Vagina (tissue), 2 donors: ENCODE measurements around the gene CPM. TPM values are rescaled to one million over a fixed set of nuclear protein-coding genes. Genes with fewer than 3 reads are reported as not detected.
"Not testable (repeated sequence)": the region's sequence is repeated elsewhere in the genome, so short reads cannot be mapped to it uniquely, and the experiment has no call there.

Source experiments
- DNase-seq, 2 donors: peaks; one replicate each; pipeline ENCODE4 v3.0.0-alpha.2; 2017; ENCODE audit errors: extremely low spot score in 2 of 2
- H3K27ac ChIP-seq: fragments of 200-600 bp; sonication (generic); one replicate; pipeline ENCODE4 v1.5.1; 2019
- H3K27me3 ChIP-seq: fragments of 200-600 bp; sonication (generic); one replicate; pipeline ENCODE4 v1.5.1; 2019
- H3K36me3 ChIP-seq, 2 donors: fragments of 200-600 bp; sonication (generic); one replicate each; pipeline ENCODE4 v1.5.1; 2017 to 2019
- H3K4me1 ChIP-seq: fragments of 200-600 bp; sonication (generic); one replicate; pipeline ENCODE4 v1.5.1; 2019
- H3K4me3 ChIP-seq, 2 donors: fragments of 200-600 bp; sonication (generic); 1 replicate in 1 of 2; 2 replicates in 1 of 2; pipeline ENCODE4 v1.5.1; 2016 to 2019
- H3K9me3 ChIP-seq: fragments of 200-600 bp; sonication (generic); one replicate; pipeline ENCODE4 v1.5.1; 2019
- POLR2A ChIP-seq, 2 donors: fragments of 450-650 bp; IDR thresholded peaks; one replicate each; pipeline ENCODE4 v1.6.1; 2017; ENCODE audit warnings: antibody characterized with exemption in 2 of 2, mild to moderate bottlenecking in 2 of 2, moderate library complexity in 2 of 2
- POLR2AphosphoS5 ChIP-seq, 2 donors: sonication (generic); formaldehyde crosslinking; IDR thresholded peaks; one replicate each; pipeline ENCODE4 v1.9.0; 2017; ENCODE audit warnings: antibody characterized with exemption in 2 of 2, mild to moderate bottlenecking in 2 of 2, low read depth in 1 of 2; ENCODE audit not compliant: insufficient read depth in 1 of 2
- intact Hi-C: fragments of 100-400 bp; cut with DNase I; formaldehyde crosslinking; loops from one replicate; pipeline ENCODE4 v1.15.1; 2023
- total RNA-seq: library from RNA; depleted of rRNA; stranded (reverse); fragments of >200 nt; gene quantifications from one replicate; pipeline ENCODE4 v1.2.3, GENCODE V29; 2016
- TF ChIP-seq, protein P1 (sequence below), 3 experiments: fragments of 450-650 bp in 2 of 3; fragments of 200-600 bp in 1 of 3; sonication (generic) in 1 of 3; IDR thresholded peaks; one replicate each; pipeline ENCODE4 v1.5.1; 2017 to 2019; ENCODE audit warnings: antibody characterized with exemption in 3 of 3, mild to moderate bottlenecking in 2 of 3, moderate library complexity in 2 of 3

Gene CPM
- total RNA-seq, 1 donor from 2014 or later = 35.4 TPM

DNA sequence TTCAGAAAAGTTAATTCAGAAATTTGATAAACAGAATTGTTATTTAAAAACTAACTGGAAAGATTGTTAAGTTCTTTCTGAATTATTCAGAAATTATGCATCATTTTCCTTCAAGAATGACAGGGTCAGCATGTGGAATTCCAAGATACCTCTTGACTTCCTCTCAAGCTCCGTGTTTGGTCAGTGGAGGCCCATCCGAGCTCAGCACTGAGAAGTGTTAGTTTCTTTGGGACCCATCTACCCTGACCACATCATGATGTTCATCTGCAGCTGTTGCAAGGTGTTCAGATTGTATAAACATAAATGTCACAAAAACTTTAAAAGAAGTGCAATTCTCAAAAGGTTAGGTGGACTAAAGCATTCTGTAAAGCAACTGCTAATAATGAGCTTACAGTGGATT, 91.3 kb downstream of the CPM start:
- H3K4me3 ChIP-seq = no peak overlapping the region
- H3K27ac ChIP-seq = no peak overlapping the region
- H3K36me3 ChIP-seq = peaks cover 0 to 55% of the 10 kb centered on the region in 2 donors
- H3K4me1 ChIP-seq = no peaks in the 10 kb centered on the region
- TF ChIP-seq, protein P1, sequence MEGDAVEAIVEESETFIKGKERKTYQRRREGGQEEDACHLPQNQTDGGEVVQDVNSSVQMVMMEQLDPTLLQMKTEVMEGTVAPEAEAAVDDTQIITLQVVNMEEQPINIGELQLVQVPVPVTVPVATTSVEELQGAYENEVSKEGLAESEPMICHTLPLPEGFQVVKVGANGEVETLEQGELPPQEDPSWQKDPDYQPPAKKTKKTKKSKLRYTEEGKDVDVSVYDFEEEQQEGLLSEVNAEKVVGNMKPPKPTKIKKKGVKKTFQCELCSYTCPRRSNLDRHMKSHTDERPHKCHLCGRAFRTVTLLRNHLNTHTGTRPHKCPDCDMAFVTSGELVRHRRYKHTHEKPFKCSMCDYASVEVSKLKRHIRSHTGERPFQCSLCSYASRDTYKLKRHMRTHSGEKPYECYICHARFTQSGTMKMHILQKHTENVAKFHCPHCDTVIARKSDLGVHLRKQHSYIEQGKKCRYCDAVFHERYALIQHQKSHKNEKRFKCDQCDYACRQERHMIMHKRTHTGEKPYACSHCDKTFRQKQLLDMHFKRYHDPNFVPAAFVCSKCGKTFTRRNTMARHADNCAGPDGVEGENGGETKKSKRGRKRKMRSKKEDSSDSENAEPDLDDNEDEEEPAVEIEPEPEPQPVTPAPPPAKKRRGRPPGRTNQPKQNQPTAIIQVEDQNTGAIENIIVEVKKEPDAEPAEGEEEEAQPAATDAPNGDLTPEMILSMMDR (IDR thresholded peaks at IDR 0.05) = no peak
- TF ChIP-seq POLR2A (IDR thresholded peaks at IDR 0.05) (no peak), POLR2AphosphoS5 (IDR thresholded peaks at IDR 0.05; ENCODE audit: insufficient read depth in 1 of 2, low read depth in 1 of 2) (no peak)
- no peaks in the 10 kb centered on the region for H3K27me3 ChIP-seq
- intact Hi-C loops = no loop called here
- H3K9me3 ChIP-seq = no peaks in the 10 kb centered on the region
- DNase-seq = no peak

DNA sequence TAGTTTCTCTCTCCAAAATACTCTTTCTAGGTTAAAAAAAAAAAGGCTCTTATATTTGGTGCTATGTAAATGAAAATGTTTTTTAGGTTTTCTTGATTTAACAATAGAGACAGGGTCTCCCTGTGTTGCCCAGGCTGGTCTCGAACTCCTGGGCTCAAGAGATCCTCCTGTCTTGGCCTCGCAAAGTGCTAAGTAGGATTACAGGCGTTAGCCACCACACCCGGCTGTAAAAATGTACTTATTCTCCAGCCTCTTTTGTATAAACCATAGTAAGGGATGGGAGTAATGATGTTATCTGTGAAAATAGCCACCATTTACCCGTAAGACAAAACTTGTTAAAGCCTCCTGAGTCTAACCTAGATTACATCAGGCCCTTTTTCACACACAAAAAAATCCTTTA, 91.8 kb downstream of the CPM start:
- DNase-seq, H3K27me3 ChIP-seq, H3K9me3 ChIP-seq, H3K27ac ChIP-seq, H3K4me3 ChIP-seq, H3K4me1 ChIP-seq, intact Hi-C loops: not testable (repeated sequence)
- peaks cover 0 to 55% of the 10 kb centered on the region in 2 donors for H3K36me3 ChIP-seq

DNA sequence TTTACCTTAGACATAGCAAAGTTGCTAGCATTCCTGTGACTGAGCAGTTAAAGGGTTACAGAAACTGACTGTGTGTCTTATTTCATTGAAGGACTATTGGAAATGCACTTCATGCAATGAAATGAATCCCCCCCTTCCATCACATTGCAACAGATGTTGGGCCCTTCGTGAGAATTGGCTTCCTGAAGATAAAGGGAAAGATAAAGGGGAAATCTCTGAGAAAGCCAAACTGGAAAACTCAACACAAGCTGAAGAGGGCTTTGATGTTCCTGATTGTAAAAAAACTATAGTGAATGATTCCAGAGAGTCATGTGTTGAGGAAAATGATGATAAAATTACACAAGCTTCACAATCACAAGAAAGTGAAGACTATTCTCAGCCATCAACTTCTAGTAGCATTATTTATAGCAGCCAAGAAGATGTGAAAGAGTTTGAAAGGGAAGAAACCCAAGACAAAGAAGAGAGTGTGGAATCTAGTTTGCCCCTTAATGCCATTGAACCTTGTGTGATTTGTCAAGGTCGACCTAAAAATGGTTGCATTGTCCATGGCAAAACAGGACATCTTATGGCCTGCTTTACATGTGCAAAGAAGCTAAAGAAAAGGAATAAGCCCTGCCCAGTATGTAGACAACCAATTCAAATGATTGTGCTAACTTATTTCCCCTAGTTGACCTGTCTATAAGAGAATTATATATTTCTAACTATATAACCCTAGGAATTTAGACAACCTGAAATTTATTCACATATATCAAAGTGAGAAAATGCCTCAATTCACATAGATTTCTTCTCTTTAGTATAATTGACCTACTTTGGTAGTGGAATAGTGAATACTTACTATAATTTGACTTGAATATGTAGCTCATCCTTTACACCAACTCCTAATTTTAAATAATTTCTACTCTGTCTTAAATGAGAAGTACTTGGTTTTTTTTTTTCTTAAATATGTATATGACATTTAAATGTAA, 93.5 kb downstream of the CPM start:
- Histone ChIP-seq H3K4me1 (no peaks in the 10 kb centered on the region), H3K4me3 (no peak overlapping the region), H3K9me3 (no peaks in the 10 kb centered on the region), H3K36me3 (peaks cover 0 to 69% of the 10 kb centered on the region in 2 donors), H3K27me3 (no peaks in the 10 kb centered on the region), H3K27ac (no peak overlapping the region)
- no peak for DNase-seq
- TF ChIP-seq, protein P1 (IDR thresholded peaks at IDR 0.05) = no peak
- TF ChIP-seq POLR2AphosphoS5 (IDR thresholded peaks at IDR 0.05; ENCODE audit: insufficient read depth in 1 of 2, low read depth in 1 of 2) (no peak), POLR2A (IDR thresholded peaks at IDR 0.05) (no peak)
- intact Hi-C loops = no loop called here

DNA sequence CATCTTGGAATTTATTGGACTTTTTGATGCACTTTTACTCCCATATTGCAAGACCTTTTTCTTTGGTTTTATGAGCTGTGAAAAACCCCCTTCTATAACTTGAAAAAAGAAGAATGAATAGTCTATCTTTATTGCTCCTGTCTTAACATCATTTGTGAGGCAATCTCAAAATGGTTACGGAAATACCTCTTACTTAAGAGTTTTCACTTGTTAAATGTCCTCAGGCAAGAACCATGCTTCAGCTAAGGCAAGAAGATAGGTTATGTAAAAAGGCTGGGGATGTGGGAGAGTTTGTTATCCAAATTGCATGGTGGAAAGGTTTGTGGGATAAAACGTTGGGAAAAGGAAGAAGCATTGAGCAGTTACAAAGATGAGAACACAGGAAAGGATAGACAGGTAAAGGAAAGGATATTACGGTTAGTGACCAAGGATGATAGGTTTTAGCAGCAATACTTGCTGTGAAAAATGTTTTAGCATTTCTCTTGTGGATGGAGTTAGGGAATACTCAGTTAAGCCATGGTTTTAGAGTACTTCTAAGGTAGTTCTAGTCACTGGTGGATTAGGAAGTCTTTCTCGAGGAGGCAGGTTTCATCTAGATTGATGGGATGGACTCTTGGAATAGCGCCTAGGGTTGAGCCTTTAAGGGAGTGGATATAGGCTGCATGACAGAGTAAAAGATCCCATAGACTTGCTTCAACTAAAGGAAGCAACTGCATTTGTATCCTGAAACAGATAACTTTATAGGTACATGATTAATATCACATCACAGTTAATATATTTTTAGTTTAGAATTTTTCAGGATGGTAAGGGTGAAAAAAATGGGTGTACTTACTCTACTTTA, 94.7 kb downstream of the CPM start:
- H3K4me1 ChIP-seq = no peaks in the 10 kb centered on the region
- no peak overlapping the region for H3K27ac ChIP-seq
- peaks cover 0 to 80% of the 10 kb centered on the region in 2 donors for H3K36me3 ChIP-seq
- no peak for DNase-seq
- H3K27me3 ChIP-seq = no peaks in the 10 kb centered on the region
- no peak overlapping the region for H3K4me3 ChIP-seq
- TF ChIP-seq, protein P1 (IDR thresholded peaks at IDR 0.05) = no peak
- TF ChIP-seq POLR2AphosphoS5 (IDR thresholded peaks at IDR 0.05; ENCODE audit: insufficient read depth in 1 of 2, low read depth in 1 of 2) (no peak), POLR2A (IDR thresholded peaks at IDR 0.05) (no peak)
- no peaks in the 10 kb centered on the region for H3K9me3 ChIP-seq
- intact Hi-C loops = no loop called here

DNA sequence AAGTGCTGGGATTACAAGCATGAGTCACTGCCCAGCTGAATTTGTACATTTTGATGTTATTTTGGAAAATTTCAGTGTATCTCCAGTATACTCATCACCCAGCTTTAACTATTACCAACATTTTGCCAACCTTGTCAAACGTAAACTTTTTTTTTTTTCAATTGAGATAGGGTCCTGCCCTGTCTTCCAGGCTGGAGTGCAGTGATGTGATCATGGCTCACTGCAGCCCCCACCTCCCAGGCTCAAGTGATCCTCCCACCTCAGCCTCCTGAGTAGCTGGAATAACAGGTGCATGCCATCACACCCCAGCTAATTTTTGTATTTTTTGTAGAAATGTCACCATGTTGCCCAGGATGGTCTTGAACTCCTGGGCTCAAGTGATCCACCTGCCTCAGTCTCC, 95.8 kb downstream of the CPM start:
- no peak for DNase-seq
- Histone ChIP-seq H3K4me3 (no peak overlapping the region), H3K27ac (no peak overlapping the region), H3K27me3 (no peaks in the 10 kb centered on the region), H3K4me1 (no peaks in the 10 kb centered on the region), H3K36me3 (peaks cover 0 to 85% of the 10 kb centered on the region in 2 donors), H3K9me3 (no peaks in the 10 kb centered on the region)
- TF ChIP-seq POLR2A (IDR thresholded peaks at IDR 0.05) (no peak), POLR2AphosphoS5 (IDR thresholded peaks at IDR 0.05; ENCODE audit: insufficient read depth in 1 of 2, low read depth in 1 of 2) (no peak)
- TF ChIP-seq, protein P1 (IDR thresholded peaks at IDR 0.05) = no peak
- intact Hi-C loops = no loop called here
